Hippocampal formation (tissue), 2 donors: Measurements from ENCODE around the gene ARHGAP20.

ENCODE experiments used
- DNase-seq, 2 donors: peaks; one replicate each; lab custom pipeline; 2025; lab: John Stamatoyannopoulos, UW

The ARHGAP20 gene

GRCh38 chr11:110529043-110529442 is 183.2 kb downstream of the ARHGAP20 start:
- no peak for DNase-seq

GRCh38 chr11:110527146-110527545 is 185.1 kb downstream of the ARHGAP20 start:
- DNase-seq, result no peak
